ENCODE measurements around the gene CRYM.
"Not testable (repeated sequence)": the region's sequence is repeated elsewhere in the genome, so short reads cannot be mapped to it uniquely, and the experiment has no call there.

CRYM gene

DNA sequence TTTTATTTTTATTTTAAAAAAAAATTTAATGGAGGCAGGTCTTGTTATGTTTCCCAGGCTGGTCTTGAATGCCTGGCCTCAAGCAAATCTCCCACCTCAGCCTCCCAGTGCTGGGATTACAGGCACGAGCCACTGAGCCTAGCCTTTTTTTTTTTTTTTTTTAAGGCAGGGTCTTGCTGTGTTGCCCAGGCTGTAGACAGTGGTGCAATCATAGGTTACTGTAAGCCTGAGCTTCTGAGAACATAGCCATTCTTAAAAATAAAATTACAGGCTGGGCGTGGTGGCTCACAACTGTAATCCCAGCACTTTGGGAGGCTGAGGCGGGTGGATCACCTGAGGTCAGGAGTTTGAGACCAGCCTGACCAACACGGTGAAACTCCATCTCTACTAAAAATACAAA lies 29.9 kb downstream of the CRYM start:
- in situ Hi-C loops (cut with MboI; ENCODE audit: low sequenced_read_pairs), result not testable (repeated sequence)

DNA sequence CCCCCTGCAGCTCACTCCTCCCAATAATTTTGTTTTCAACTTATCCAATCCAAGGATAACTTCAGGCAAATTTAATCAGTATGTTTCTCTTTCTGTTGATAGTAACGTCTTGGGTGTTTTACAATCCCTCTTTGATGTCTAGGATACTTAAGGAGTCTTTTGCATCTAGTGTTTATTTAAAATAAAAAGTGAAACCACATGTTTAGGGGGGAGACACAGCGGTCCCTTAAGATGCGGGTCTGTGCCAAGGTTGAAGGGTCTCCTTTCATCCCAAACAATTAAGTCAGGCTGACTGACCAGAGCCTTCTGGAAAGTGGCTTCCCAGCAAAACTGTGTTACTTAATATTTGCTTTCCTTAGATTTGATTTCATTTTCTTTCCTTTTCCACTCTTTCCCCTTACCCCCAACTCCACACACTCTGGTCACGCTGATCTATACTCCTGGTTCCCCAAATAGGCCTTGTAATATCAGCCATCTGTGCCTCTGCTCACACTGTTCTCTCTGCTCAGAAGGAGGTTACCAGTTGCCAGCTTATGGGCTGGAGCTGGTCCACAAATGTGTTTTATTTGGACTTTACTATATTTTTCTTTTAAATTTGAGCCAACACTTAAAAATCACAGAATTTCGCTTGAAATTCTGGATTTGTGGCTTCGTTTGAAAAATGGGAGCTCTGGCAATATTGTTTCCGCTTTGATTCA lies 33.4 kb downstream of the CRYM start:
- in situ Hi-C loops (cut with MboI; ENCODE audit: low sequenced_read_pairs), result no loop called here

DNA sequence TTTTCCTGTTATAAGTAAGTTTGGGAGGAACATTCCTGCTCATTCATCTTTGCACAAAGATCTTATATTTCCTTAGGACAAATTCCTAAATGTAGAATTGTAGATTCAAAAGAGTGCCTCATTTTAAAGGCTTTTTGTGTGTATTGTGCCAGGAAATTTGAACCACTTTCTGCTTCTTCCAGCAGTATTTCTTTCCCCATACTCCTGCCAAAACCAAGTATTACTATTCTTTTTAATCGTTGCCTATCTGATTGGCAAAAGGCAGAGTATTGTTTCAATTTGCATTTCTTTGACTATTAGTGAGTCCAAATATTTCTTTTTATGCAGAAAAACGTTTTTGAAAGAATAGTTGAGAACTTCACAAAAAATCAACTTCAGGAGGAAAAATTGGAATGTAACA lies 35.3 kb downstream of the CRYM start:
- in situ Hi-C loops (cut with MboI; ENCODE audit: low sequenced_read_pairs), result no loop called here

DNA sequence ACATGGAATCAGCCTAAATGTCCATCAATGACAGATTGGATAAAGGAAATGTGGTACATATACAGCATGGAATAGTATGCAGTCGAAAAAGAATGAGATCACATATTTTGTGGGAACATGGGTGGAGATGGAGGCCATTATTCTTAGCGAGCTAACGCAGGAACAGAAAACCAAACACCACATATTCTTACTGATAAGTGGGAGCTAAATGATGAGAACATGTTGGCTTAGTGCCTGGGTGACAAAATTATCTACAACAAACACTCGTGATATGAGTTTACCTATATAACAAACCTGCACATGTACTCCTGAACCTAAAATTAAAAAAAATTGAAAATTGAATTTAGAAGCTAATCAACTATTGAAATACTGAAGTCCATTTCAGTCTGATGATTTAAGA lies 38.4 kb downstream of the CRYM start:
- in situ Hi-C loops (cut with MboI; ENCODE audit: low sequenced_read_pairs), result no loop called here

DNA sequence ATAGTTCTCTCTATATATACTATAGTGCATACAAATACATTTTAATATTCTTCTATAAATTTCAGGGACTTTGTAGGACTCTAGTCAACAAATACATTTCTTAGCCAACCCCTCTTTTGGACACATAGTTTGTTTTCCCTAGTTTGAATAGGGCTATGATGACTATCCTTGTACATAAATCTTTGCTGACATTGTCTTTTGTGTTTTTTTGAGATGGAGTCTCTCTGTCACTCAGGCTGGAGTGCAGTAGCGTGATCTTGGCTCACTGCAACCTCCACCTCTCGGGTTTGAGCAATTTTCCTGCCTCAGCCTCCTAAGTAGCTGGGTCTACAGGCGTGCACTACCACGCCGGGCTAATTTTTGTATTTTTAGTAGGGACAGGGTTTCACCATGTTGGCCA lies 41.3 kb downstream of the CRYM start:
- in situ Hi-C loops (cut with MboI; ENCODE audit: low sequenced_read_pairs), result no loop called here

DNA sequence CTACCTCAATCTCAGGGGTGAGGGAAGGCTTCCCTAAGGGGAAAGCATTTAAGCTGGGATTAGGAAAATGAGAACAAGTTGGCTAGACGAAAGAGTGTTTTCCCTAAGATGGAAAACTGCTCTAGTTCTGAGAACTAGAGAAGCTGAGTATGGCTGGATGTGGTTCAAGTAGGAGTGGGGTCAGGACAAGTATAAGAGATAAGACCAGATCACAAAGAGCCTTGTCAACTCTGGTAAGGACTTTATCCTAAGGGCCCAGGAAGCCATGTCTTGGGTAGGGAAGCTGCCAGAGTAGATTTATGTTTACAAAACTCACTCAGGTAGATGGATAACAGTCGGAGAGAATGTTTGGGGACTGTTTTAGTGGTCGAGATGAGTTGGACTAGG lies 42.9 kb downstream of the CRYM start:
- in situ Hi-C loops (cut with MboI; ENCODE audit: low sequenced_read_pairs), result no loop called here

DNA sequence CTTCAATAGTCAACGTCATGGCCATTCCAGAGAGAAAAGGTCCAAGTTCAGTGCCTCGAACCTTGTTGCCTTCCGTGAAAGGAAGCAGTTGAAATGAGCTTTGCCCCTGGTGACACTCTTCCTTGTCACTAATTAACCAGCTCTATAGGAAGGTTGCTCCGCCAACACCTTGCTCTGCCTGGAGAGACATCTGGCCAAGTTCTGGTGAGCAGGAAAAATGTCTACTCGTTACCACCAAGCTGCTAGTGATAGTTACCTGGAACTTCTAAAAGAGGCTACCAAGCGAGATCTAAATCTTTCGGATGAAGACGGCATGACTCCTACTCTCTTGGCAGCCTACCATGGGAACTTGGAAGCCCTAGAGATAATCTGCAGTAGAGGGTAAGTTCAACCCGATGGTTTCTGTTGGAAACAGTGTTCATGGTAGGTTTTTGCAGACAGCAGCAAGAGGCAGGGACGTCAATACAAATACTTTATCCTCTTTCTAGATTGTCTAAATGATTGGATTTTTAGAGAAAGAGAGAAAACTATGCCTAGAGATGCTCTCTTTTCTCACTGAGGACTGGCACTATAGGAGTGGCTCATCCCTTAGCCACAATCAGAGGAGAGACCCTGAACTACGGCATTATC lies 44.5 kb downstream of the CRYM start, which contains the start of gene ANKS4B:
ANKS4B (plus strand) TSS at position 179 of the 630 bp plus-strand sequence; CDS start at position 218, 39 bp downstream.
- in situ Hi-C loops (cut with MboI; ENCODE audit: low sequenced_read_pairs), result no loop called here

DNA sequence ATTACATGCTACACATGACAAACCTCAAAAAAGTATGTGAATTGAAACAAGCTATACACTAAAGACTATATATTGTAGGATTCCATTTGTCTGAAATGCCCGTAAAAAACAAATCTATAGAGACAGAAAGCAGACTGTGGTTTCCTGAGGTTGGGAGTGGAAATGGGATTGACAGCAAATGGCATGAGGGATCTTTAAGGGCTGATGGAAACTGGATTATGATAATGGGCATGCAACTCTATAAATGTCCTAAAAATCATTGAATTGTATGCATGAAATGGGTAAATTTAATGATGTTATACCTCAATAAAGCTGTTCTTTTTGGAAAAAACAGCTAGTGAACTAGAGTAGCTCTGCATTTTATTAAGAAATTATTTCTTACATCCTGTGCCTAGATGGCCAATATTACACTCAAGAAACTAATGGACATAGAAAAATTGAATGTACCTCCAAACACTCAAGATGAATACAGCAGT lies 45.0 kb downstream of the CRYM start:
- in situ Hi-C loops (cut with MboI; ENCODE audit: low sequenced_read_pairs), result no loop called here

DNA sequence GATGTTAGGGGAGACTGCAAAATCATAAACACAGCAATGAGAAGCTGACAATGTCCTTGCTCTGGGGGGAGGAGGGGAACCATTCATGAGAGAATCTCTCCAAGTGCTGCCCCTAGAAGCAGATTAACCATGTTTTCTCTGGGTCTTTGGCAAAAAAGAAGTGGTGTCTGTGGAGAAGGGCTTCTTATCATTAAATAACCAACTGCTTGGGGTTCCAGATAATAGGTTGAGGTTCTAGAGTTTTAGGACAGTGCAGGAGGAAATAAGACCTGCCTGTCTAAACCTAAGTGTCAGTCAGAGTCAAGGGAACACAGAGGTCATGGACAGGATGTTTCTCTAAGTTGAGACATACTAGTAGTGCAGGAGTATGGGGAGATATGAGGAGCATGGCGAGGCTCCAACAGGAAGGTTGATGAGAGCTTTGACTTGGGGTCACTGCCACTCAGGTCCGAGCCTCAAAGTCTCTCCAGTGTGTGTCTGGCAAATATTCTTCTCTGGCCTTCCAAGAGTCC lies 49.7 kb downstream of the CRYM start:
- in situ Hi-C loops (cut with MboI; ENCODE audit: low sequenced_read_pairs), result no loop called here

DNA sequence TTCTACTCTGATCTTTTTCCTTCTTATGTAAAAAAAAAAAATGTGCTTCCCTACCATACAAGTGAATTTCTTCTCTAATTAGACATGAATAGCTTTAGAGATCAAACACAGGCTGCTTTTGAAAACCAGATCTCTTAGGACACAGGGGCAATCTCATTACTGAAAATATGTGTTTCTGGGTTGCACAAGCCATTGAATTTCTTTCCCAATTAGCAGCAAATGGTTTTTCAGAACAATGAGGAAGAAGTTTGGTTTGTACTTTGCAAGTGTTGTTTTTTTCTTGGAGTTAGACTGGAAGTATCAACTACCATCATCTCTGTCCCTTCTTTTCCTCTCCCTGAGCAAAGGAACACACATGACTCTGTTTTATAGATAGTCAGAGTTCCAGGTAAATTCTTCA lies 50.2 kb downstream of the CRYM start:
- in situ Hi-C loops (cut with MboI; ENCODE audit: low sequenced_read_pairs), result no loop called here

DNA sequence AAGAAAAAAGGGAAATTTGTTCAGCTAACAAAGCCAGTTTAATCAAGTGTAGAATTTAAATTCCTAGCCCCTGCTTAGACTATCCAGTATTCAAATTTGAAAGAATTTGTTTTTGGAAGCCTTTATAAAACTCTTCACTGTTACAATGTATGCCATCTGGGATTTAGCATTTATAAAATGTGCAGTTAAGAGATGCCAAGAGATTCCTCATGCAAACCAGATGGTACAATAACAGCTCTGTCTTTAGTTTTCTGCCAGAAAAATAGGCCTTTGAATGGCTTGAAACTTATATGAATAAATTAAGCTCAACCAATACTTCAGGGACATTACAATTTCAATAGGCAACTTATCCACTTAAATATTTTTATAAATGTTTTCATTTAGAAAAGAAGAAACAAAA lies 51.3 kb downstream of the CRYM start:
- in situ Hi-C loops (cut with MboI; ENCODE audit: low sequenced_read_pairs), result no loop called here

DNA sequence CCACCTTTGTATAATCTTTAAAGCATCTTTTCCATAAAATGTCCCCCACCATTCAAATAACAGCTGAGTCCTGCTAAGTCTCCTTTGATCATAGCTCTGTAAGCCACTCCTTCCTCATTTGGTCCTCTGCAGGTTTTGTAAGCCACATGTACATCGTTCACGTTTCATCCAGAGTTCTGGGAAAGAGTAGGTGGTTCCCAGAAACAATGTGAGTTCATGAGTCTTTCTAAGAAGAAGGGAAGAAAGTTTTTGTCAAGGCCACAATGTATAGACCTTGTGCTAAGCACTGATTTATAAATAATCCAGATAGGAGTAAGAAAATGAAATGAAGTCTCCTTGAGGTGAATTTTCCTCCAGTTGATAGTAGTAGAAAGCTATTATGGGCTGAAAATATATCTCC lies 53.3 kb downstream of the CRYM start:
- in situ Hi-C loops (cut with MboI; ENCODE audit: low sequenced_read_pairs), result no loop called here

DNA sequence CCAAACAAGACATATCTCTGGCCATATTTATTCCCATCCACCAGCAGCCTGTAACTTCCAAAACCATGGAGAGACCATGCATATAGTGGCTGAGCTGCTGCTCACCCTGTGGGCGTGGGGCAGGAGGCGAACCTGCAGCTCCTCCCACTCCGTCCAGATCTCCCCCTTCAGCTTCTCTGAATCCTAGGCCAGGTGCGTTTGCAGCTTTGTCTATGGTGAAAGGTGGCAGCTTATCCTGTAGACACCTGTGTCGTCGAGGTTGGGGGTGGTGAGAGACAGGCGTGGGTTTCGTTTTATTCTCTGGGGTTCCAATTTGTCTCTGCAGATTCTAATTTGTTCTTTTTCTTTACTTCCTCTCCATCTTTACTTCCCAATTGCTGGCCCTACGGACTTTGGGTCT lies 54.3 kb downstream of the CRYM start:
- in situ Hi-C loops (cut with MboI; ENCODE audit: low sequenced_read_pairs), result no loop called here

DNA sequence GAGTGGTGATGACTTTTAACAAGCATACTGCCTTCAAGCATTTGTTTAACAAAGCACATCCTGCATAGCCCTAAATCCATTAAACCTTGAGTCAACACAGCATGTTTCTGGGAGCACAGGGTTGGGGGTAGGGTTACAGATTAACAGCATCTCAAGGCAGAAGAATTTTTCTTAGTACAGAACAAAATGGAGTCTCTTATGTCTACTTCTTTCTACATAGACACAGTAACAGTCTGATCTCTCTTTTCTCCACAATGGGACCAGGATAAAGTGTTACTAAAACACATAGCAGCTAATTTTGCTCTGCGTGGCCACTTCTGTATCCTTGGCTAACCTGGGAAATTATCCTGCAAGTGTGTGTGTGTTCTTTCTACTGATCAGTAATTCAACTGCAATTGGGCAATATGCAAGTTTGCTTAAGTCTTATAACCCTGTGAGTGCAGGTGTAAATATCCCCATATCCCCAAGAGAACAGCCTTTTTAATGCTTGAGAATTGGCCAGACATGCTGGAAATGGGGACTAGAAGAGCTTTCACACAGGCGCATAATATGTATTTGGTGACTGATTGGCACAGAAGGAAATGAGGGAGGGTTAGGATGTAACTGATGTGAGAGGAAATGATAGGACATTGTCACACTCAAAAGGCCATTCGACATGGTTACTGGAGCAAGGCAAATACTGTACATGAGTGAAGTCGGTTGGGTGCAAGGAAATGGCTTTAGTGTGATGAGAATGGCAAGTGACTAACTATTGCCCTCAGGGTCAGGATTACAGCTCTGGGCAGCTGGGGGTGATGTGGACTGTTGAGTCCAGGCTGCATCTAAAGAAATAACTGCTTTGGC lies 55.4 kb downstream of the CRYM start:
- in situ Hi-C loops (cut with MboI; ENCODE audit: low sequenced_read_pairs), result no loop called here

DNA sequence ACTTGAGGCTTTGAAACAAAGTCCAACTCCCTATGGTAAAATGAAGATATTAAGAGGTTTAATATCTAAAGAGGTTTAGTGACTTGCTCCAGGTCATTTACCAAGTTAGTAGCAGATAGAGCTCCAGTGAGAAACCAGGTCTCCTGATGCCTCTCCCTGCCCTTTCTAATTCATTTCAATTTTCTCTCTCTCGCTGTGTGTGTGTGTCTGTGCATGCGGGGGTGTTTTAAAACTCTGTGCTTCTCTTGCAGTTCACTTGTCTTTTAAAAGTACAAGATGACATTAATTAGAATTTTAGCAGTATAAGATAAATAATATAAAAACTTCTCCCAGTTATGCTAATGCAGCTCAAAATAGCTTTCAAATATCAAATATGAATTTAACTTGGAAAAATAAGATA lies 58.5 kb downstream of the CRYM start:
- in situ Hi-C loops (cut with MboI; ENCODE audit: low sequenced_read_pairs), result no loop called here

DNA sequence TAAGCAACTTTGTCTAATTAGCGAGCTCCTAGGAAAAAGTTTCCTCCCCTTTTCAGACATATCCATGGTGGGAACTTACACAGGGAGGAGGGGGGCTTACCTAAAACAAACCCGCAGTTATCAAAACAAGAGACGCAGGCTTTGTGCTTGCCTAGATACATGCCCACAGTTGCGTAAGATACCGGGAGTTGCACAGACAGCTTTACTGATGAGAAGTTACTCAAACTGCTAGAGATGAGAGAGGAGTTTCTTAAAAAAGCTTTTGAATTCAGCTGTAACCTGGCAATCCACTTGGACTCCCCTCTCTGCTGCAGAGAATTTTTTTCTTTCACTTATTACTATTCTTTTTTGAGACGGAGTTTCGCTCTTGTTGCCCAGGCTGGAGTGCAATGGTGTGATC lies 59.9 kb downstream of the CRYM start:
- in situ Hi-C loops (cut with MboI; ENCODE audit: low sequenced_read_pairs), result no loop called here

DNA sequence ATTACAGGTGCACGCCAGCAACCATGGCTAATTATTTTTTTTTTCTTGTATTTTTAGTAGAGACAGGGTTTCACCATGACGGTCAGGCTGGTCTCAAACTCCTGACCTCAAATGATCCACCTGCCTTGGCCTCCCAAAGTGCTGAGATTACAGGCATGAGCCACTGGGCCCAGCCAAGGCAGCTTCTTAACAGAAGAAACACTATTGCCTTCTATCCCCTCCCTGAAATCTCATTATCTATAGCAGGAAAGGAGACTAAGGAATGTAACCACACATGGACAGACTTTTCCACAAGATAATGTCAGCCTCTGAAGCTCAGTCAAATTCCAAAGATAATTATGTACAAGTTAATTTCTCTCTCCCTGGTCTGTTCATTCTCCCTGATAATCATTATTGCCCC lies 61.0 kb downstream of the CRYM start:
- in situ Hi-C loops (cut with MboI; ENCODE audit: low sequenced_read_pairs), result no loop called here

DNA sequence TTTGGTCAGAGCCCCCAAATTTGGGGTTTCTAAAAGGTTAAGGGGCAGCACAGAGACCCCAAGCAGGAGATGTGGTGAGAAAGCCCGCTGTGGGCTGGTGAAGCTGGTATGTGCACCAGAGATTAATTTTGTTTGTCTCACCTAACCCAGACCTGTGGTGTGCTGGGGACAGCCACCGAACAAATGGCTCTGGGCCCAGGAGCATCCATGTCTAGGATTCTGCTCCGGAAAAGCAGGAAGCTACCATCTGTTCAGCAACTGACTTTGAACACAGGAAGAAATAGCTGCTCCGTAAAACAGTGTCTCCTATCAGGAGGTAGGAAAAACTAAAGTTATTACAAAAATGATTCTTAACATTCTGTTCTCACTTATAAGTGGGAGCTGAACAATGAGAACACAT lies 64.0 kb downstream of the CRYM start:
- in situ Hi-C loops (cut with MboI; ENCODE audit: low sequenced_read_pairs), result no loop called here

DNA sequence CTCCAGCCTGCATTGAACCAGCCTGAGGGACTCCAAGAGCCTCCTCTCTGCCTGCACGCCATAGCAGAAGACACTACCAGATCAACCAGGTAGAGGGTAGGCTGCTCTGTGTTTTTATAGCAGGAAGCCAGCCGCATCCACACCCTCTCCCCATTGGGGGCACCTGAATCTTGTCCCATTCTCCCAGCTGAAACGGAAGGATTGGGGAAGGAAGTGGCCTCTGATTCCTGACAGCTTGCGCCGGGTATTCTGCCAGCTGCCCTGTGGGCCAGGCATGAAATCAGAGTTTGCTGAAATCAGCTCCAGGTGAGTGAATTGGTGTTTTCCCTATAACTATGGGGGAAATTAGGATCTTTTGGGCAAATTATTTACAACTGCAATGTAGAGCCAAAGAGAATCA lies 66.6 kb downstream of the CRYM start, which contains the start of gene ZP2:
ZP2 (minus strand) TSS at position 89 of the 400 bp plus-strand sequence; CDS start at position 62, 27 bp downstream.
- in situ Hi-C loops (cut with MboI; ENCODE audit: low sequenced_read_pairs), result no loop called here
